ENCODE measurements around the gene ACO2. TPM values are rescaled to one million over a fixed set of nuclear protein-coding genes. Genes with fewer than 3 reads are reported as not detected.
A peak's percentile ranks its signal among the peaks of the same experiment; 100 is the strongest.

The ACO2 gene
- total and polyA plus RNA-seq, 5 donors from 2014 or later: 64.3 to 87.5 (median 67.4) TPM

DNA sequence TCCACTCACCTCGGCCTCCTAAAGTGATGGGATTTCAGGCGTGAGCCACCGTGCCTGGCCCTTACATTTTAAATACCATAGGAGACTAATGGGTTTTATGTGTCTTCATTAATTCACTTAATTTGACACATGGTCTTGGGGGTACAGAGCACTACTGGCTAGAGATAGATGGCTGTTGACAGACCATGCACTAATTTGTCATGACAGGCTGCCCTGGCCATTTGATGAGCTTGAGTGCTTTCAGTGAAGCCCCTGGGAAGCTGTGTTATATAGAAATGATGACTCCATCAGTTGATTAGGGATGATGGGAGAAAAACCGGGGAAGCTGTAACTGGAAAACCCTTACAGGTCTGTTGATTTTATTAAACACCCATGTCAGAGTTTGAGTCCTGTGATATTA, 7.0 kb upstream of the ACO2 start:
- DNase-seq: no peak
- H3K4me3 ChIP-seq (ENCODE audit: low read depth, low read length): no peak overlapping the region
- peak overlapping the region in 1 of 4 donors; percentile 32 for H3K4me3 Mint-ChIP-seq
- no peak overlapping the region for H3K27ac ChIP-seq (ENCODE audit: insufficient read depth, low read length, poor library complexity, severe bottlenecking)
- H3K4me1 Mint-ChIP-seq: peaks cover 0 to 12% (median 11%) of the 10 kb centered on the region in 4 donors
- no peak overlapping the region for H3K27ac Mint-ChIP-seq
- H3K27me3 Mint-ChIP-seq: no peaks in the 10 kb centered on the region
- no peaks in the 10 kb centered on the region for H3K27me3 ChIP-seq (ENCODE audit: control insufficient read depth, insufficient read depth, low read length)
- H3K36me3 Mint-ChIP-seq: peaks cover 29% of the 10 kb centered on the region
- H3K9me3 ChIP-seq (ENCODE audit: control insufficient read depth in 2 of 2, low read length in 2 of 2): no peaks in the 10 kb centered on the region
- H3K36me3 ChIP-seq (ENCODE audit: control insufficient read depth, insufficient read depth, low read length): peaks cover 69% of the 10 kb centered on the region
- no peak for ATAC-seq (ENCODE audit: low read depth in 2 of 2)
- H3K9me3 Mint-ChIP-seq: no peaks in the 10 kb centered on the region
- H3K4me1 ChIP-seq (ENCODE audit: control insufficient read depth, insufficient read depth, low read length, poor library complexity, severe bottlenecking): no peaks in the 10 kb centered on the region

DNA sequence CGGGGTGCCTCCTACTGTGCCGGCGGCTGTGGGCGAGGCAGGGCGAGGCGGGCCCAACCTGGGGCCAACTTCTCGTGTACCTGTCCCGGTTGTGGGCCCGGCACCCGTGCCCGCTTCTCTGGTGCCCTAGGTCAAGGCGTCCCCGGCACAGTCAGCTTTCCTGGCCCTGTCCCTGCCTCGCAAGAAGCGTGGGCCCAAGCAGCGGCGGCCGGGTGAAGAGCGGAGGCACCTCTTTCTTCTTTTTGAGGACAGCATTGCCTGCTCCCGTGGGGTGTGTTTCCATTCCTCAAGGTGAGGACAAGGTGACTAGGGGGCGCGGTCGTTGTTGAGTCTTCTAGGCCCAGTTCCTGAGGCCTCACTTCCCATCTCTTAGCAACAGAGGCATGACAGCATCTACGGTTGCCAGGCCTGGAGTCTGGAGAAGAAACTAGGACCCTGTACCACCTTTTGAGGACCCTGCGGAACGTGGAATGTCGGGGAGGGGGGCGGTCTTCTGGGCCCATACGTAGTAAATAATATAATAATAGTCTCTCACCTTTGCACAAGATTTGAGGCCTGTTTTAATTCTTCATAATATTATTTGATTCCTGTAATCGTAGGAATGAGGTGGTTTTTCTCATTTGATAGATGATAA, 418 bp downstream of the ACO2 start:
- H3K27me3 Mint-ChIP-seq: no peaks in the 10 kb centered on the region
- peaks cover 0 to 68% (median 35%) of the 10 kb centered on the region in 4 donors for H3K4me1 Mint-ChIP-seq
- Histone ChIP-seq H3K36me3 (ENCODE audit: control insufficient read depth, insufficient read depth, low read length) (peaks cover 31% of the 10 kb centered on the region), H3K9me3 (ENCODE audit: control insufficient read depth in 2 of 2, low read length in 2 of 2) (no peaks in the 10 kb centered on the region), H3K4me1 (ENCODE audit: control insufficient read depth, insufficient read depth, low read length, poor library complexity, severe bottlenecking) (peaks cover 19% of the 10 kb centered on the region), H3K27me3 (ENCODE audit: control insufficient read depth, insufficient read depth, low read length) (no peaks in the 10 kb centered on the region), H3K4me3 (ENCODE audit: low read depth, low read length) (peak overlapping the region; percentile 92), H3K27ac (ENCODE audit: insufficient read depth, low read length, poor library complexity, severe bottlenecking) (peak overlapping the region; percentile 95)
- ATAC-seq (ENCODE audit: low read depth in 2 of 2) (no peak), DNase-seq (peak in 1 of 3 donors; percentile 47)
- peak overlapping the region; percentile 99 to 100 (median 100) for H3K27ac Mint-ChIP-seq
- peak overlapping the region; percentile 89 to 93 (median 92) for H3K4me3 Mint-ChIP-seq
- H3K9me3 Mint-ChIP-seq: no peaks in the 10 kb centered on the region
- H3K36me3 Mint-ChIP-seq: peaks cover 28% of the 10 kb centered on the region

DNA sequence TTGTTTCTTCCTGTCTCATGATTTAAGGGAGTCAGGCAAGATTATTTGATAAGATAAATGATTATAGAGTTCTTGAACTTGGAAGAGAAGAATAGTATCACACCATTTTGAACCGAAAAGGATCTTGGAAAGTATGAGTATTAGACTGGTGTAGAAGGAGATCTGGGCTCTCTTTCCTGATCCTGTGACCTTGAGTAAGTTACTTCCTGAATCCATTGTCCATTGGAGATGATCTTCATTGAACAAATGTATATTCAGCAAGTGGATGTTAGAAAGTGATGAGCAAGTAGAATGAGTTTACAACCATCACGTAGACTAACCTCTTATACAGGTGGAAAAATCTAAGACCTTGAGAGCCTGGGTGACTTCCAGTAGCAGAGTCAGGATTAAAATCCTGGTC, 2.0 kb downstream of the ACO2 start:
- Histone ChIP-seq H3K27me3 (ENCODE audit: control insufficient read depth, insufficient read depth, low read length) (no peaks in the 10 kb centered on the region), H3K4me3 (ENCODE audit: low read depth, low read length) (no peak overlapping the region), H3K4me1 (ENCODE audit: control insufficient read depth, insufficient read depth, low read length, poor library complexity, severe bottlenecking) (peaks cover 19% of the 10 kb centered on the region), H3K27ac (ENCODE audit: insufficient read depth, low read length, poor library complexity, severe bottlenecking) (no peak overlapping the region), H3K9me3 (ENCODE audit: control insufficient read depth in 2 of 2, low read length in 2 of 2) (no peaks in the 10 kb centered on the region), H3K36me3 (ENCODE audit: control insufficient read depth, insufficient read depth, low read length) (peaks cover 17% of the 10 kb centered on the region)
- no peak for ATAC-seq (ENCODE audit: low read depth in 2 of 2)
- no peaks in the 10 kb centered on the region for H3K27me3 Mint-ChIP-seq
- peaks cover 27% of the 10 kb centered on the region for H3K36me3 Mint-ChIP-seq
- H3K9me3 Mint-ChIP-seq: no peaks in the 10 kb centered on the region
- no peak for DNase-seq
- H3K4me3 Mint-ChIP-seq: peak overlapping the region; percentile 65 to 92 (median 84)
- peak overlapping the region in 2 of 3 donors; percentile 75 to 99 for H3K27ac Mint-ChIP-seq
- peaks cover 0 to 63% (median 32%) of the 10 kb centered on the region in 4 donors for H3K4me1 Mint-ChIP-seq

DNA sequence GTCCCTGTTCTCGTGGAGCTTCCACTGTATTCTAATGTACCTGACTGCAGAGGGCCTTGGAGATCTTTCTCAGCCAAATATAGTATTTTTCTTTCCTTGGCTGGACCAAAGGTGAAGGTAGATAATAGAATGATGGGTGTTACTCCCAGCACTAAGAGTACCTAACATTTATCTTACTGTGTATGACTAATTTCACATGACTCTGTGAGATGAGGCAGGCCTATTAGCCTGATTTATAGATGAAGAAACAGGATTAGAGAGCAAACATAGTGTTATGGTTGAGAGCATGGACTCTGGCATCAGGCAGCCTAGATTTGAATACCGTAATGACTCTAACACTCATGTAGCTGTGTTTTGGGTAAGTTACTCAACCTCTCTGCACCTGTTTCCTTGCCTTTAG, 2.7 kb downstream of the ACO2 start:
- H3K27me3 Mint-ChIP-seq: no peaks in the 10 kb centered on the region
- peaks cover 22% of the 10 kb centered on the region for H3K36me3 Mint-ChIP-seq
- Histone ChIP-seq H3K4me3 (ENCODE audit: low read depth, low read length) (no peak overlapping the region), H3K36me3 (ENCODE audit: control insufficient read depth, insufficient read depth, low read length) (peaks cover 10% of the 10 kb centered on the region), H3K27me3 (ENCODE audit: control insufficient read depth, insufficient read depth, low read length) (no peaks in the 10 kb centered on the region), H3K27ac (ENCODE audit: insufficient read depth, low read length, poor library complexity, severe bottlenecking) (no peak overlapping the region), H3K4me1 (ENCODE audit: control insufficient read depth, insufficient read depth, low read length, poor library complexity, severe bottlenecking) (peaks cover 19% of the 10 kb centered on the region), H3K9me3 (ENCODE audit: control insufficient read depth in 2 of 2, low read length in 2 of 2) (no peaks in the 10 kb centered on the region)
- H3K9me3 Mint-ChIP-seq: no peaks in the 10 kb centered on the region
- DNase-seq (no peak), ATAC-seq (ENCODE audit: low read depth in 2 of 2) (no peak)
- peaks cover 0 to 64% (median 32%) of the 10 kb centered on the region in 4 donors for H3K4me1 Mint-ChIP-seq
- H3K4me3 Mint-ChIP-seq: peak overlapping the region in 1 of 4 donors; percentile 23
- no peak overlapping the region for H3K27ac Mint-ChIP-seq

DNA sequence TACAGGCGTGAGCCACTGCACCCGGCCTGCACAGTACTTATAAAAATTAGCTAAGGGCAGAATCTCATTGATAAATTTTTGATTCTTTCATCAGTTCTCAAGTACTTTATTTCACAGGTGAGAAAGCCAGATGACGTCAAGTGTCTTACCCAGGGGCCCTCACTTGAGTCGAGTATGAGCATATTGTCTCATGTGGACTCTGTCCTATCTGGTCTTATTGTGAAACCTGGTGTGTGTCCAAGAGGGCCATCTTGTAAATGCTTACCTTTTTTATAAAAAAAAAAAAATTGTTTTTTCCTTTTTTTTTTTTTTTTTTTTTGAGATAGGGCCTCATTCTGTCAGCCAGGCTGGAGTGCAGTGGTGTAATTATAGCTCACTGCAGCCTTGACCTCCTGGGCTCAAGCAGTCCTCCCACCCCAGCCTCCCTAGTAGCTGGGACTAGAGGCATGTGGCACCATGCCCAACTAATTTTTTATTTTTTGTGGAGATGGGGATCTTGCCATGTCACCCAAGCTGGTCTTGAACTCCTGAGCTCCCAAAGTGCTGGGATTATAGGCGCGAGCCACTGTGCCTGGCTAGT, 6.0 kb downstream of the ACO2 start:
- H3K27ac ChIP-seq (ENCODE audit: insufficient read depth, low read length, poor library complexity, severe bottlenecking): no peak overlapping the region
- no peaks in the 10 kb centered on the region for H3K36me3 ChIP-seq (ENCODE audit: control insufficient read depth, insufficient read depth, low read length)
- H3K4me1 Mint-ChIP-seq: peaks cover 0 to 54% (median 18%) of the 10 kb centered on the region in 4 donors
- DNase-seq (no peak), ATAC-seq (ENCODE audit: low read depth in 2 of 2) (no peak)
- peaks cover 17% of the 10 kb centered on the region for H3K36me3 Mint-ChIP-seq
- no peak overlapping the region for H3K27ac Mint-ChIP-seq
- H3K27me3 ChIP-seq (ENCODE audit: control insufficient read depth, insufficient read depth, low read length): no peaks in the 10 kb centered on the region
- H3K9me3 Mint-ChIP-seq: no peaks in the 10 kb centered on the region
- no peaks in the 10 kb centered on the region for H3K9me3 ChIP-seq (ENCODE audit: control insufficient read depth in 2 of 2, low read length in 2 of 2)
- H3K4me3 ChIP-seq (ENCODE audit: low read depth, low read length): no peak overlapping the region
- no peaks in the 10 kb centered on the region for H3K27me3 Mint-ChIP-seq
- no peak overlapping the region for H3K4me3 Mint-ChIP-seq
- H3K4me1 ChIP-seq (ENCODE audit: control insufficient read depth, insufficient read depth, low read length, poor library complexity, severe bottlenecking): peaks cover 3% of the 10 kb centered on the region

DNA sequence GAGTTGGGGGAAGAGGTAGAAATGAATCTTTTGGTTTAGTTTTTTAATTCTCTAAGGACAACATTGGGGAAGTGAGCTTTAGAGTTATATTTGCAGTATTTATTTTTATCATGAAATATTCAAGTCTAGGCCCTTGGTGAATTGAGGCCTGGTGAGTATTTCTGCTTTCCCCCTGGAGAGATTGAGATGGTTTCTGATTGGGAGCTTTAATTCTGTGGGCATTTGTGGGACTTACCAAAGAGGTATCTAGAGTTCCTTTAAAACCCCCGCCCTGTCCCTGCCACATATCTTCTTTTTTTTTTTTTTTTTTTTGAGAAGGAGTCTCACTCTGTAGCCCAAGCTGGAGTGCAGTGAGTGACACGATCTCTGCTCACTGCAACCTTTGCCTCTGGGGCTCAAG, 9.6 kb downstream of the ACO2 start:
- Mint-ChIP-seq H3K4me1 (peaks cover 0 to 52% (median 22%) of the 10 kb centered on the region in 4 donors), H3K9me3 (no peaks in the 10 kb centered on the region), H3K36me3 (peaks cover 6% of the 10 kb centered on the region), H3K27ac (no peak overlapping the region), H3K4me3 (no peak overlapping the region), H3K27me3 (no peaks in the 10 kb centered on the region)
- Histone ChIP-seq H3K9me3 (ENCODE audit: control insufficient read depth in 2 of 2, low read length in 2 of 2) (no peaks in the 10 kb centered on the region), H3K27ac (ENCODE audit: insufficient read depth, low read length, poor library complexity, severe bottlenecking) (no peak overlapping the region), H3K27me3 (ENCODE audit: control insufficient read depth, insufficient read depth, low read length) (no peaks in the 10 kb centered on the region), H3K4me1 (ENCODE audit: control insufficient read depth, insufficient read depth, low read length, poor library complexity, severe bottlenecking) (no peaks in the 10 kb centered on the region), H3K4me3 (ENCODE audit: low read depth, low read length) (no peak overlapping the region), H3K36me3 (ENCODE audit: control insufficient read depth, insufficient read depth, low read length) (no peaks in the 10 kb centered on the region)
- DNase-seq (no peak), ATAC-seq (ENCODE audit: low read depth in 2 of 2) (peak in 1 of 2 donors; percentile 22)

DNA sequence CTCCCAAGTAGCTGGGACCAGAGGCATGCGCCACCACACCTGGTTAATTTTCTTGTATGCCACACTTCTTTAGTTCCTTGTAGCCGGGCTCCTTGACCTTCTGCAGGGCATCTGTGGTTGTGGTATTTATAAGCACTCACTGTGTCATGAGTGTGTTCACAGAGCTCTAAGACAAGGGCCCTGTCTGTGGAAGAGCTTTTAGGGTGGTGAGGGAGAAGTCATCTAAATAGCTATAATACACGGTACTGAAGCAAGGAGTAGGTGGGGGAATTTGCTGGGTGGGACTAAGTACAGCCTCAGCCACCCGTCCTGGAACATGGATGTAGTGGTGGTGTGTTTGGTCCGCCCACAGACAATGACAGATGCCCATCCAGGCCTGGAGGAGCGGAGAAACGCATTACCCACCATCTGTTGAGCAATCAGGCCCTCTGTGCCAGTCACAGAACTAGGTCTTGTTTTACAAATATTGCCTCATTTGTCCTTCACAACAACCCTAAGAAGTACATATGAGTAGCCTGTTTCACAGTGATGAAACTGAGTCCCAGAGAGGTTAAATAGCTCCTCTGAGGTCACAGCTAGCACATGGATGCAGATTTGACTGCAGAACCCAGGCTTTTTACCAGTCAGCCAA, 10.1 kb downstream of the ACO2 start:
- Mint-ChIP-seq H3K4me1 (peaks cover 0 to 51% (median 22%) of the 10 kb centered on the region in 4 donors), H3K27me3 (no peaks in the 10 kb centered on the region), H3K27ac (peak overlapping the region in 1 of 3 donors; percentile 36), H3K36me3 (peaks cover under 1% of the 10 kb centered on the region), H3K4me3 (peak overlapping the region in 1 of 4 donors; percentile 23), H3K9me3 (no peaks in the 10 kb centered on the region)
- H3K9me3 ChIP-seq (ENCODE audit: control insufficient read depth in 2 of 2, low read length in 2 of 2): no peaks in the 10 kb centered on the region
- no peaks in the 10 kb centered on the region for H3K4me1 ChIP-seq (ENCODE audit: control insufficient read depth, insufficient read depth, low read length, poor library complexity, severe bottlenecking)
- DNase-seq: no peak
- H3K4me3 ChIP-seq (ENCODE audit: low read depth, low read length): no peak overlapping the region
- peak; percentile 14 to 58 for ATAC-seq (ENCODE audit: low read depth in 2 of 2)
- H3K27ac ChIP-seq (ENCODE audit: insufficient read depth, low read length, poor library complexity, severe bottlenecking): no peak overlapping the region
- no peaks in the 10 kb centered on the region for H3K36me3 ChIP-seq (ENCODE audit: control insufficient read depth, insufficient read depth, low read length)
- H3K27me3 ChIP-seq (ENCODE audit: control insufficient read depth, insufficient read depth, low read length): no peaks in the 10 kb centered on the region

Data from CD4-positive, CD25-positive, alpha-beta regulatory T cell (primary cell).